H1 (cell line): ENCODE measurements around the gene MGMT. TPM values are rescaled to one million over a fixed set of nuclear protein-coding genes. Genes with fewer than 3 reads are reported as not detected.

Experiments
- CTCF ChIA-PET: fragments of 300-600 bp; sonication (Branson Sonifier 250); formaldehyde crosslinking; loops from one replicate; lab custom pipeline; 2021; ENCODE audit not compliant: partially characterized antibody; lab: Charles Lee
- POLR2A ChIA-PET: fragments of 300-600 bp; sonication (Branson Sonifier 250); formaldehyde crosslinking; loops from one replicate; lab custom pipeline; 2021; ENCODE audit warnings: inconsistent platforms; ENCODE audit not compliant: partially characterized antibody; lab: Charles Lee
- DNase-seq, 2 experiments: peaks; one replicate each; pipeline versions ENCODE4 v3.0.0 to v3.0.0-alpha.2; 2010 to 2022; ENCODE audit warnings: low spot score in 2 of 2, low read depth in 1 of 2, mixed read lengths in 1 of 2
- FAIRE-seq: peaks from 2 replicates; lab custom pipeline; 2011; peaks lifted over from hg19 to GRCh38; lab: Jason Lieb, UNC
- H2AFZ ChIP-seq: 2 replicates; pipeline ENCODE4 v1.8.1; 2012; ENCODE audit warnings: low read length, inconsistent platforms
- H2AK5ac ChIP-seq: 2 replicates; pipeline ENCODE4 v1.6.1; 2013; ENCODE audit warnings: low read depth, low read length
- H2BK120ac ChIP-seq: replicated peaks from 2 replicates; pipeline ENCODE3; 2013; ENCODE audit warnings: low read depth, low read length, inconsistent platforms
- H2BK12ac ChIP-seq: 2 replicates; pipeline ENCODE4 v1.6.1; 2013; ENCODE audit warnings: low read depth, low read length
- H2BK15ac ChIP-seq: 2 replicates; pipeline ENCODE4 v1.6.1; 2013; ENCODE audit warnings: low read length
- H2BK20ac ChIP-seq: 2 replicates; pipeline ENCODE4 v1.6.1; 2013; ENCODE audit warnings: low read length
- H2BK5ac ChIP-seq: 2 replicates; pipeline ENCODE4 v1.6.1; 2013; ENCODE audit warnings: low read depth, low read length
- H3K14ac ChIP-seq: 2 replicates; pipeline ENCODE4 v1.6.1; 2013; ENCODE audit warnings: inconsistent platforms; ENCODE audit not compliant: insufficient read length
- H3K18ac ChIP-seq: 2 replicates; pipeline ENCODE4 v1.6.1; 2013; ENCODE audit warnings: low read length; ENCODE audit errors: extremely low read depth
- H3K23ac ChIP-seq: 2 replicates; pipeline ENCODE4 v1.6.1; 2013; ENCODE audit warnings: inconsistent platforms; ENCODE audit not compliant: insufficient read length
- H3K23me2 ChIP-seq: 2 replicates; pipeline ENCODE4 v1.6.1; 2013; ENCODE audit warnings: low read depth, low read length
- H3K27ac ChIP-seq: 2 replicates; pipeline ENCODE4 v1.6.1; 2011; ENCODE audit warnings: low read depth, low read length, inconsistent platforms
- H3K27me3 ChIP-seq, 4 experiments: replicated peaks in 1 of 4; 1 replicate in 1 of 4; 2 replicates in 3 of 4; pipeline versions ENCODE4 v1.6.1 to v1.8.1; 2011 to 2013; ENCODE audit warnings: low read length in 3 of 4, mild to moderate bottlenecking in 3 of 4, inconsistent platforms in 2 of 4, mixed read lengths in 2 of 4, moderate library complexity in 1 of 4; ENCODE audit not compliant: control insufficient read depth in 3 of 4, insufficient read depth in 3 of 4; ENCODE audit errors: extremely low read depth in 1 of 4
- H3K36me3 ChIP-seq, 4 experiments: 2 replicates each; pipeline versions ENCODE4 v1.6.1 to v1.8.1; 2011 to 2013; ENCODE audit warnings: mild to moderate bottlenecking in 4 of 4, low read length in 3 of 4, moderate library complexity in 2 of 4, control low read depth in 1 of 4, inconsistent platforms in 1 of 4; ENCODE audit not compliant: insufficient read depth in 4 of 4, control insufficient read depth in 2 of 4
- H3K4ac ChIP-seq: replicated peaks from 2 replicates; pipeline ENCODE3; 2013; ENCODE audit warnings: low read length, low read depth, mixed read lengths, inconsistent platforms; ENCODE audit not compliant: insufficient read length
- H3K4me1 ChIP-seq, 4 experiments: replicated peaks in 1 of 4; 1 replicate in 1 of 4; 2 replicates in 3 of 4; pipeline versions ENCODE4 v1.6.1 to v1.8.1; 2011 to 2013; ENCODE audit warnings: low read length in 3 of 4, inconsistent platforms in 2 of 4, mixed read lengths in 1 of 4; ENCODE audit not compliant: insufficient read depth in 4 of 4, control insufficient read depth in 3 of 4
- H3K4me2 ChIP-seq, 2 experiments: 2 replicates each; pipeline versions ENCODE4 v1.6.1 to v1.8.1; 2011 to 2013; ENCODE audit warnings: low read depth in 2 of 2, low read length in 2 of 2, control low read depth in 1 of 2, inconsistent platforms in 1 of 2, mild to moderate bottlenecking in 1 of 2; ENCODE audit not compliant: insufficient read depth in 1 of 2
- H3K4me3 ChIP-seq, 4 experiments: fragments of 200-600, 300-600 bp in 1 of 4; sonication (generic), shearing (Covaris generic), sonication (Bioruptor Twin) in 1 of 4; 2 replicates each; pipeline versions ENCODE4 v1.5.1 to v1.8.1; 2011 to 2016; ENCODE audit warnings: low read length in 4 of 4, low read depth in 3 of 4, control low read depth in 2 of 4, inconsistent platforms in 2 of 4, mild to moderate bottlenecking in 2 of 4, mixed read lengths in 1 of 4, moderate library complexity in 1 of 4; ENCODE audit not compliant: insufficient read depth in 2 of 4; ENCODE audit errors: extremely low read depth in 1 of 4
- H3K56ac ChIP-seq: replicated peaks from 2 replicates; pipeline ENCODE3; 2013; ENCODE audit warnings: low read depth, mild to moderate bottlenecking, mixed read lengths, low read length, inconsistent platforms; ENCODE audit not compliant: insufficient read length
- H3K79me1 ChIP-seq: 2 replicates; pipeline ENCODE4 v1.6.1; 2013; ENCODE audit warnings: low read depth, low read length, control low read depth
- H3K79me2 ChIP-seq, 2 experiments: 2 replicates each; pipeline versions ENCODE4 v1.6.1 to v1.8.1; 2012 to 2013; ENCODE audit warnings: low read length in 2 of 2, mild to moderate bottlenecking in 2 of 2, inconsistent platforms in 1 of 2; ENCODE audit not compliant: insufficient read depth in 2 of 2, control insufficient read depth in 1 of 2
- H3K9ac ChIP-seq, 4 experiments: replicated peaks in 1 of 4; 1 replicate in 1 of 4; 2 replicates in 3 of 4; pipeline versions ENCODE4 v1.6.1 to v1.8.1; 2011 to 2013; ENCODE audit warnings: low read depth in 3 of 4, low read length in 3 of 4, control low read depth in 2 of 4, mild to moderate bottlenecking in 2 of 4, moderate library complexity in 2 of 4, inconsistent platforms in 1 of 4; ENCODE audit errors: extremely low read depth in 1 of 4
- H3K9me3 ChIP-seq, 2 experiments: 2 replicates each; pipeline versions ENCODE4 v1.6.1 to v1.8.1; 2012 to 2013; ENCODE audit warnings: mild to moderate bottlenecking in 2 of 2, moderate library complexity in 2 of 2, control low read depth in 1 of 2, inconsistent platforms in 1 of 2, low read depth in 1 of 2, low read length in 1 of 2, mixed read lengths in 1 of 2; ENCODE audit not compliant: insufficient read depth in 2 of 2
- H4K20me1 ChIP-seq, 2 experiments: replicated peaks in 1 of 2; 2 replicates each; pipeline versions ENCODE3 to v1.8.1; 2011 to 2013; ENCODE audit warnings: inconsistent platforms in 2 of 2, low read length in 2 of 2, mild to moderate bottlenecking in 1 of 2; ENCODE audit not compliant: insufficient read depth in 2 of 2, control insufficient read depth in 1 of 2
- H4K5ac ChIP-seq: 2 replicates; pipeline ENCODE4 v1.6.1; 2013; ENCODE audit warnings: low read length, low read depth, mixed read lengths, inconsistent platforms; ENCODE audit not compliant: insufficient read length
- H4K8ac ChIP-seq: 2 replicates; pipeline ENCODE4 v1.8.0; 2013; ENCODE audit warnings: mild to moderate bottlenecking, moderate library complexity, low read length, inconsistent platforms; ENCODE audit not compliant: insufficient read depth; ENCODE audit errors: extremely low read depth
- H4K91ac ChIP-seq: replicated peaks from 2 replicates; pipeline ENCODE3; 2013; ENCODE audit warnings: low read length, mixed read lengths, inconsistent platforms; ENCODE audit not compliant: insufficient read length
- CTBP2 ChIP-seq: IDR thresholded peaks from 2 replicates; pipeline ENCODE4 v1.7.0; 2011; ENCODE audit warnings: borderline replicate concordance, mild to moderate bottlenecking, moderate library complexity, mixed read lengths, low read length; ENCODE audit not compliant: insufficient read depth, insufficient read length
- EP300 ChIP-seq, 2 experiments: IDR thresholded peaks; 1 replicate in 1 of 2; 2 replicates in 1 of 2; pipeline ENCODE4 v1.6.1; 2011 to 2012; ENCODE audit warnings: low read depth in 2 of 2, low read length in 2 of 2, mild to moderate bottlenecking in 2 of 2, borderline replicate concordance in 1 of 2, inconsistent platforms in 1 of 2, moderate library complexity in 1 of 2
- HDAC2 ChIP-seq, 2 experiments: fragments of 300-600 bp in 1 of 2; sonication (generic) in 1 of 2; IDR thresholded peaks; 2 replicates each; pipeline ENCODE4 v1.6.1; 2011 to 2012; ENCODE audit warnings: low read depth in 2 of 2, low read length in 2 of 2, mild to moderate bottlenecking in 2 of 2, moderate library complexity in 2 of 2, borderline replicate concordance in 1 of 2, inconsistent platforms in 1 of 2
- MAX ChIP-seq: IDR thresholded peaks from 2 replicates; pipeline ENCODE4 v1.6.1; 2012; ENCODE audit warnings: inconsistent platforms
- SRF ChIP-seq: IDR thresholded peaks from 2 replicates; pipeline ENCODE4 v1.6.1; 2011; ENCODE audit warnings: mild to moderate bottlenecking, low read depth, low read length, moderate library complexity
- TAF7 ChIP-seq: optimal IDR thresholded peaks from 2 replicates; pipeline ENCODE3; 2011; ENCODE audit warnings: low read depth, mild to moderate bottlenecking, inconsistent platforms, low read length, moderate library complexity, borderline replicate concordance
- WGBS, 2 experiments: shearing (Covaris generic) in 1 of 2; methylation state at CpG; one replicate each; pipeline versions ENCODE4 v1.1.6 to v1.1.7; 2013 to 2015; ENCODE audit warnings: low lambda C conversion rate in 2 of 2, mixed read lengths in 2 of 2, inconsistent platforms in 1 of 2, low coverage in 1 of 2, missing lambda C conversion rate in 1 of 2; ENCODE audit not compliant: insufficient replicate concordance in 2 of 2, insufficient coverage in 1 of 2, insufficient read length in 1 of 2; ENCODE audit errors: extremely low coverage in 1 of 2, missing lambda C conversion rate in 1 of 2; 5-methylcytosine and 5-hydroxymethylcytosine counted together
- polyA plus RNA-seq, 7 experiments: library from polyadenylated mRNA; depleted of rRNA in 3 of 7; stranded (reverse) in 5 of 7; unstranded in 2 of 7; fragments of >200 nt in 5 of 7; fragments of 200-250 nt in 2 of 7; gene quantifications; 1 replicate in 5 of 7; 2 replicates in 1 of 7; 4 replicates in 1 of 7; pipeline versions ENCODE4 v1.2.1 to v1.2.3, GENCODE V29; 2011 to 2013; ENCODE audit warnings: missing spikeins in 2 of 7, mixed read lengths in 2 of 7
- total RNA-seq: library from RNA; stranded (reverse); fragmentation: NEBNext Ultra II Directional; extraction: Animal tissue kit (Norgen Biotek cat#: 25700); gene quantifications from 2 replicates; pipeline ENCODE4 v1.2.1, GENCODE V29; 2021
- TF ChIP-seq, protein P1 (sequence below): IDR thresholded peaks from 2 replicates; pipeline ENCODE4 v1.6.1; 2011; ENCODE audit warnings: low read length, improper control_type of control experiment

Gene MGMT
- total and polyA plus RNA-seq, 2 of the 8 experiments (the other 6 are each of a cell fraction or from before 2014, with no cell fraction given): 9.9 to 10.7 TPM

DNA sequence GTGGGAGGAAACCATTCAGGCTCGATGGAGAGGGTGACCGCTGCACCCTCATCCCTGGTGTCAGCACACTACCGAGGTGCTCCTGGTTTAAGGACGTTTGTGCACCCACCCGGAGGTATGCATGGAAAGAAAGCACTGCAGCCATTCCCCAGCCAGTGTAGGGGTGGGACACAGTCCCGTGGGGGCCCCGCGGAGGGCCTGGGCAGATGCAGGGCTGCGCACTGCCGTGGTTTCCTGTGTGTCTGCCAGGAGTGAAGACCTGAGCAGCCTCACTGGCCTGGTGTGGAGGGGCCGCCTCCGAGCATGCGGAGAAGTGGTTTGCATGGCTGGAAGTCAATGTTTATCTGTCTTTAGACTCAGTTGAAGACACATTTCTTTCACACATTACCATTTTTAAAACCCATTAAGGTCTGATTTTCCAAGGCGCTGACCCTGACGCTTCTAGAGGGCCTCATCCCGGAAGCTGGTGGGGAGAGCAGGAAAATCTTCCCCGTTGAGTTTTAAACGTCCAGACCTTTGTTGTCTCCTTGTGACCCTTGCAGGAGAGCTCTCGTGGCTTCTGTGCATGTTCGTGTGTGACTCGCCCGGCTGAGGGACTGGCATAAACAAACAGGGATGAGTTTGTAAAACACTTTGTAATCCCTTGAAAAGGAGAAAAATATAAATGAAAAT, 188.1 kb downstream of the MGMT start:
- no peak overlapping the region for H3K4me2 ChIP-seq
- H4K5ac ChIP-seq: no peak overlapping the region
- H3K18ac ChIP-seq: no peak overlapping the region
- no peak overlapping the region for H3K4ac ChIP-seq
- ChIA-PET CTCF (interaction anchor here (0.9 to 1.3 kb wide), 3 partner anchors 8 to 322 kb away, joined by 3 to 5 read pairs (median 4); no protein-coding TSS in a partner anchor), POLR2A (no interaction called here)
- no peak overlapping the region for H2BK120ac ChIP-seq
- H2BK5ac ChIP-seq: no peak overlapping the region
- TF ChIP-seq EP300 (IDR thresholded peaks at IDR 0.05; ENCODE audit: borderline replicate concordance in 1 of 2, low read depth in 2 of 2, low read length in 2 of 2) (no peak), CTBP2 (no peak), TAF7 (no peak), MAX (no peak), SRF (no peak), HDAC2 (IDR thresholded peaks at IDR 0.05; ENCODE audit: borderline replicate concordance in 1 of 2, low read depth in 2 of 2, low read length in 2 of 2) (no peak)
- TF ChIP-seq, protein P1, sequence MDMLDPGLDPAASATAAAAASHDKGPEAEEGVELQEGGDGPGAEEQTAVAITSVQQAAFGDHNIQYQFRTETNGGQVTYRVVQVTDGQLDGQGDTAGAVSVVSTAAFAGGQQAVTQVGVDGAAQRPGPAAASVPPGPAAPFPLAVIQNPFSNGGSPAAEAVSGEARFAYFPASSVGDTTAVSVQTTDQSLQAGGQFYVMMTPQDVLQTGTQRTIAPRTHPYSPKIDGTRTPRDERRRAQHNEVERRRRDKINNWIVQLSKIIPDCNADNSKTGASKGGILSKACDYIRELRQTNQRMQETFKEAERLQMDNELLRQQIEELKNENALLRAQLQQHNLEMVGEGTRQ: no peak
- H4K8ac ChIP-seq: peak overlapping the region; percentile 7; the same call in 1 of the 2 replicates
- H3K27me3 ChIP-seq: no peaks in the 10 kb centered on the region
- no peaks in the 10 kb centered on the region for H4K20me1 ChIP-seq
- H3K79me2 ChIP-seq: no peaks in the 10 kb centered on the region
- no peak overlapping the region for H3K4me3 ChIP-seq
- H2AFZ ChIP-seq: no peak overlapping the region
- no peak for DNase-seq
- no peak overlapping the region for H2BK12ac ChIP-seq
- H3K14ac ChIP-seq: no peak overlapping the region
- no peak overlapping the region for H3K27ac ChIP-seq
- H3K9me3 ChIP-seq: no peaks in the 10 kb centered on the region
- no peak overlapping the region for H3K23ac ChIP-seq
- no peak overlapping the region for H4K91ac ChIP-seq
- H3K79me1 ChIP-seq: no peaks in the 10 kb centered on the region
- H3K4me1 ChIP-seq: peaks cover 0 to 2% (median 0%) of the 10 kb centered on the region in 4 experiments; a peak in 1 of 7 replicates
- no peak overlapping the region for H2BK15ac ChIP-seq
- H3K56ac ChIP-seq: no peak overlapping the region
- WGBS, 2 experiments: 90% methylated on average over 22 of the region's 22 CpGs; no CpG with 5 or more reads in 1 of the 2 experiments
- H2BK20ac ChIP-seq: no peak overlapping the region
- no peaks in the 10 kb centered on the region for H3K23me2 ChIP-seq
- no peak overlapping the region for H3K9ac ChIP-seq
- FAIRE-seq: no peak
- H2AK5ac ChIP-seq: no peak overlapping the region
- H3K36me3 ChIP-seq: no peaks in the 10 kb centered on the region
